IMR-90 (cell line): ENCODE data around the gene FAXDC2. TPM values are rescaled to one million over a fixed set of nuclear protein-coding genes. Genes with fewer than 3 reads are reported as not detected.
A peak's percentile ranks its signal among the peaks of the same experiment; 100 is the strongest.

Experiments used
- ATAC-seq: fragments of 200-7000 bp; cut with Tn5 transposase; 2 replicates; pipeline ENCODE4 v1.9.1; 2020; ENCODE audit warnings: low read depth, mild to moderate bottlenecking, moderate library complexity
- BruUV-seq: library from RNA; stranded (reverse); fragments of 400-500 nt; replicated peaks from 2 replicates; lab custom pipeline; 2021; lab: Mats Ljungman, UMichigan
- CTCF ChIA-PET: fragments of 300-600 bp; formaldehyde crosslinking; extraction: SDS; loops from one replicate; lab custom pipeline; 2021; ENCODE audit warnings: antibody characterized with exemption; lab: Yijun Ruan, JAX
- POLR2A ChIA-PET: fragments of 300-600 bp; sonication (Branson Sonifier 250); formaldehyde crosslinking; loops from one replicate; lab custom pipeline; 2022; ENCODE audit warnings: antibody characterized with exemption; ENCODE audit not compliant: unreplicated experiment; lab: Charles Lee
- DNase-seq: peaks from one replicate; pipeline ENCODE4 v3.0.0; 2013
- H2AFZ ChIP-seq: replicated peaks from 2 replicates; pipeline ENCODE3; 2013; ENCODE audit warnings: low read length, mild to moderate bottlenecking; ENCODE audit not compliant: poor library complexity
- H2AK5ac ChIP-seq: 2 replicates; pipeline ENCODE4 v1.6.1; 2013; ENCODE audit warnings: low read depth, low read length, inconsistent platforms
- H2AK9ac ChIP-seq: replicated peaks from 2 replicates; pipeline ENCODE3; 2013; ENCODE audit warnings: mild to moderate bottlenecking, low read depth, low read length, moderate library complexity; ENCODE audit not compliant: poor library complexity
- H2BK120ac ChIP-seq: 2 replicates; pipeline ENCODE4 v1.6.1; 2013; ENCODE audit warnings: low read depth, low read length, inconsistent platforms
- H2BK15ac ChIP-seq: 3 replicates; pipeline ENCODE4 v1.6.1; 2013; ENCODE audit warnings: low read depth, low read length, inconsistent platforms
- H2BK20ac ChIP-seq: 2 replicates; pipeline ENCODE4 v1.6.1; 2013; ENCODE audit warnings: low read depth, mild to moderate bottlenecking, inconsistent platforms, low read length, moderate library complexity
- H2BK5ac ChIP-seq: 2 replicates; pipeline ENCODE4 v1.6.1; 2013; ENCODE audit warnings: mild to moderate bottlenecking, low read depth, low read length, inconsistent platforms; ENCODE audit not compliant: poor library complexity, severe bottlenecking
- H3K14ac ChIP-seq: replicated peaks from 2 replicates; pipeline ENCODE4 v1.6.1; 2013; ENCODE audit warnings: low read depth, low read length, inconsistent platforms
- H3K18ac ChIP-seq: 2 replicates; pipeline ENCODE4 v1.6.1; 2013; ENCODE audit warnings: low read depth, low read length, control low read depth
- H3K23ac ChIP-seq: 2 replicates; pipeline ENCODE4 v1.6.1; 2013; ENCODE audit warnings: low read depth, low read length, inconsistent platforms
- H3K27ac ChIP-seq: 2 replicates; pipeline ENCODE4 v1.5.1; 2013; ENCODE audit warnings: mild to moderate bottlenecking, control low read depth, low read length; ENCODE audit not compliant: insufficient read depth
- H3K27me3 ChIP-seq: 2 replicates; pipeline ENCODE4 v1.6.1; 2013; ENCODE audit warnings: low read length; ENCODE audit not compliant: control insufficient read depth, insufficient read depth
- H3K36me3 ChIP-seq: 2 replicates; pipeline ENCODE4 v1.6.1; 2013; ENCODE audit warnings: low read length, mixed read lengths; ENCODE audit not compliant: control insufficient read depth, insufficient read depth
- H3K4ac ChIP-seq: 2 replicates; pipeline ENCODE4 v1.6.1; 2013; ENCODE audit warnings: low read depth, low read length, inconsistent platforms
- H3K4me1 ChIP-seq: 2 replicates; pipeline ENCODE4 v1.6.1; 2013; ENCODE audit warnings: low read length, mixed read lengths; ENCODE audit not compliant: control insufficient read depth, insufficient read depth
- H3K4me2 ChIP-seq: 2 replicates; pipeline ENCODE4 v1.6.1; 2013; ENCODE audit warnings: low read depth, mild to moderate bottlenecking, control low read depth, low read length, moderate library complexity
- H3K4me3 ChIP-seq: 2 replicates; pipeline ENCODE4 v1.5.1; 2013; ENCODE audit warnings: low read depth, mild to moderate bottlenecking, control low read depth, low read length, moderate library complexity; ENCODE audit not compliant: insufficient read depth
- H3K56ac ChIP-seq: 2 replicates; pipeline ENCODE4 v1.6.1; 2013; ENCODE audit warnings: low read length, inconsistent platforms; ENCODE audit not compliant: insufficient read depth; ENCODE audit errors: extremely low read depth
- H3K79me1 ChIP-seq, 2 experiments: 2 replicates each; pipeline ENCODE4 v1.6.1; 2013; ENCODE audit warnings: low read length in 2 of 2, inconsistent platforms in 1 of 2, low read depth in 1 of 2
- H3K9ac ChIP-seq: 2 replicates; pipeline ENCODE4 v1.6.1; 2013; ENCODE audit warnings: low read depth, low read length, control low read depth
- H3K9me1 ChIP-seq: 2 replicates; pipeline ENCODE4 v1.6.1; 2013; ENCODE audit warnings: low read length, inconsistent platforms; ENCODE audit not compliant: insufficient read depth
- H3K9me3 ChIP-seq: 2 replicates; pipeline ENCODE4 v1.6.1; 2013; ENCODE audit warnings: low read length; ENCODE audit not compliant: control insufficient read depth, insufficient read depth
- H4K20me1 ChIP-seq: 2 replicates; pipeline ENCODE4 v1.6.1; 2013; ENCODE audit warnings: low read length, inconsistent platforms; ENCODE audit not compliant: insufficient read depth
- H4K5ac ChIP-seq: 2 replicates; pipeline ENCODE4 v1.6.1; 2013; ENCODE audit warnings: mild to moderate bottlenecking, low read depth, low read length, control low read depth
- H4K8ac ChIP-seq, 2 experiments: 2 replicates each; pipeline ENCODE4 v1.6.1; 2013; ENCODE audit warnings: low read depth in 2 of 2, low read length in 2 of 2, control low read depth in 1 of 2, inconsistent platforms in 1 of 2
- H4K91ac ChIP-seq: 2 replicates; pipeline ENCODE4 v1.6.1; 2013; ENCODE audit warnings: low read depth, low read length, inconsistent platforms; ENCODE audit not compliant: insufficient read depth
- BHLHE40 ChIP-seq: fragments of 150-350 bp; IDR thresholded peaks from 2 replicates; pipeline ENCODE4 v1.6.1; 2016; ENCODE audit warnings: mild to moderate bottlenecking, low read depth, low read length
- MXI1 ChIP-seq: IDR thresholded peaks from 2 replicates; pipeline ENCODE4 v1.6.1; 2012; ENCODE audit warnings: low read depth, mild to moderate bottlenecking, low read length, moderate library complexity, borderline replicate concordance
- WGBS, 2 experiments: methylation state at CpG; one replicate each; pipeline versions ENCODE4 v1.1.5 to v1.1.7; 2013; ENCODE audit warnings: missing lambda C conversion rate in 2 of 2; ENCODE audit not compliant: insufficient read length in 1 of 2; ENCODE audit errors: extremely low coverage in 2 of 2; 5-methylcytosine and 5-hydroxymethylcytosine counted together
- dilution Hi-C: fragments of 300-500 bp; cut with HindIII; formaldehyde crosslinking; loops from one replicate; pipeline ENCODE4 v1.14.3; 2018; ENCODE audit warnings: low sequenced_read_pairs; ENCODE audit not compliant: unreplicated experiment
- in situ Hi-C: fragments of 300-500 bp; cut with MboI; formaldehyde crosslinking; loops from 3 replicates; pipeline ENCODE4 v1.14.3; 2019; ENCODE audit warnings: low sequenced_read_pairs, inconsistent platforms, mixed read lengths
- intact Hi-C: fragments of 100-400 bp; cut with micrococcal nuclease; formaldehyde crosslinking; loops from 2 replicates; pipeline ENCODE4 v1.10.0; 2022
- polyA plus RNA-seq, 3 experiments: library from polyadenylated mRNA; depleted of rRNA; stranded (reverse); fragments of >200 nt; gene quantifications; 2 replicates each; pipeline ENCODE4 v1.2.3, GENCODE V29; 2012; ENCODE audit warnings: low replicate concordance in 1 of 3
- total RNA-seq: library from RNA; depleted of rRNA; stranded (reverse); fragments of >200 nt; gene quantifications from 2 replicates; pipeline ENCODE4 v1.2.3, GENCODE V29; 2012

FAXDC2 gene
- total and polyA plus RNA-seq, 2 of the 4 experiments (the other 2 are of a cell fraction): 4.3 to 8.9 TPM

DNA sequence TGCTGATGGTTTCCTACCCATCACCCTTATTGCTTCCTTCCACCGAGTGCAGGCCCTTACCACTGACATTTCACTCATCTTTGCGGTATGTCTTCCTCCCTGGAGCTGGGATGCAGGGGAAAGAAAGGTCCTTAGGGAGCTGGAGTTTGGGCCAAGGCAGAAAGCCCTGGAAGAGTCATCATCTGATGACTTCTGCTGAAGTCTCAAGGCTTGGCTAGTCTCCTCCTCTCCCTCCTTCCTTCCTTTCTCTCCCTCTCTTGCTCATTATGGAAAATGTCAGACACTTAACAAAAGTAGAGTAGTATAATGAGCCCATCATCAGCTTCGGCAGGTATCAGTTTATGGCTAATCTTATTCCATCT, 55.2 kb downstream of the FAXDC2 start:
- H3K4me2 ChIP-seq: peak overlapping the region; percentile 53; the same call in 1 of the 2 replicates

More for the DNA sequence above, 55.2 kb downstream of the FAXDC2 start:
- peak overlapping the region; percentile 64; the same call in 1 of the 2 replicates for H3K18ac ChIP-seq
- in situ Hi-C loops (no loop called here), dilution Hi-C loops (no loop called here), intact Hi-C loops (loop anchor here (2.0 kb wide), 2 partner anchors 38 to 62 kb away; no protein-coding TSS in a partner anchor)
- H3K4me1 ChIP-seq: peaks cover 22% of the 10 kb centered on the region
- CTCF ChIA-PET: no interaction called here
- H2BK15ac ChIP-seq: no peak overlapping the region
- 0 out of 2 replicates have a peak overlapping the region, but pooled peaks have one; percentile 34 for H3K14ac ChIP-seq
- no peak overlapping the region for H4K91ac ChIP-seq
- no peaks in the 10 kb centered on the region for H3K9me3 ChIP-seq
- H4K20me1 ChIP-seq: peaks cover 55% of the 10 kb centered on the region
- POLR2A ChIA-PET: no interaction called here
- H3K4me3 ChIP-seq: no peak overlapping the region
- DNase-seq (peak; percentile 17), ATAC-seq (no peak)
- peaks cover 39% of the 10 kb centered on the region for H3K9me1 ChIP-seq
- peaks cover 33 to 75% of the 10 kb centered on the region in 2 experiments for H3K79me1 ChIP-seq
- TF ChIP-seq BHLHE40: no peak
- no peak for TF ChIP-seq MXI1
- no peak overlapping the region for H3K9ac ChIP-seq
- no peak overlapping the region for H2AK9ac ChIP-seq
- peak overlapping the region; percentile 56; the same call in 1 of the 2 replicates for H3K27ac ChIP-seq
- BruUV-seq: no TSS peak
- H3K4ac ChIP-seq: peak overlapping the region; percentile 66
- peak overlapping the region; percentile 39 for H2BK5ac ChIP-seq
- no peak overlapping the region for H3K56ac ChIP-seq
- peaks cover 37% of the 10 kb centered on the region for H3K36me3 ChIP-seq
- peak overlapping the region; percentile 15; the same call in 1 of the 2 replicates for H3K23ac ChIP-seq
- peak overlapping the region; percentile 71; the same call in 1 of the 2 replicates for H2AK5ac ChIP-seq
- H2BK20ac ChIP-seq: no peak overlapping the region
- H4K8ac ChIP-seq: no peak overlapping the region
- no peak overlapping the region for H2BK120ac ChIP-seq
- H2AFZ ChIP-seq: no peak overlapping the region
- no peak overlapping the region for H4K5ac ChIP-seq
- no peaks in the 10 kb centered on the region for H3K27me3 ChIP-seq
- no CpG with 5 or more reads among the region's 3 CpGs for WGBS, 2 experiments
